Left lung (tissue), 10 donors: ENCODE results near the gene DDX39A. TPM values are rescaled to one million over a fixed set of nuclear protein-coding genes. Genes with fewer than 3 reads are reported as not detected.

Experiments used
- ATAC-seq: fragments of 200-7000 bp; cut with Tn5 transposase; one replicate; pipeline ENCODE4 v1.9.1; 2020; ENCODE audit warnings: moderate library complexity
- DNase-seq, 4 donors: peaks; one replicate each; pipeline ENCODE4 v3.0.0-alpha.2; 2013 to 2020
- H3K27ac ChIP-seq, 2 donors: fragments of 200-600 bp; sonication (generic) in 1 of 2; one replicate each; pipeline versions ENCODE4 v1.5.0 to v1.8.0; 2020 to 2021
- H3K27me3 ChIP-seq, 2 donors: fragments of 200-600 bp; sonication (generic) in 1 of 2; one replicate each; pipeline versions ENCODE4 v1.5.0 to v1.8.0; 2020 to 2021
- H3K36me3 ChIP-seq, 2 donors: fragments of 200-600 bp; sonication (generic) in 1 of 2; one replicate each; pipeline versions ENCODE4 v1.5.0 to v1.8.0; 2020 to 2021
- H3K4me1 ChIP-seq, 2 donors: fragments of 200-600 bp; one replicate each; pipeline ENCODE4 v1.8.0; 2021
- H3K4me3 ChIP-seq, 2 donors: fragments of 200-600 bp; sonication (generic) in 1 of 2; one replicate each; pipeline versions ENCODE4 v1.5.0 to v1.8.0; 2020 to 2021; ENCODE audit warnings: mild to moderate bottlenecking in 1 of 2
- H3K9me3 ChIP-seq, 2 donors: fragments of 200-600 bp; sonication (generic) in 1 of 2; one replicate each; pipeline versions ENCODE4 v1.5.0 to v1.8.0; 2020 to 2021
- intact Hi-C, 2 donors: fragments of 100-400 bp; cut with DNase I; formaldehyde crosslinking; loops; one replicate each; pipeline versions ENCODE4 v1.11.2 to v1.14.2; 2022
- polyA plus RNA-seq, 6 donors: library from polyadenylated mRNA; unstranded; fragments of 120-200 nt; gene quantifications; one replicate each; pipeline ENCODE4 v1.2.1, GENCODE V29; 2013; ENCODE audit not compliant: insufficient read length in 6 of 6
- total RNA-seq, 2 donors: library from RNA; stranded (reverse); fragmentation: NEBNext Ultra II Directional; extraction: Animal tissue kit (Norgen Biotek cat#: 25700); gene quantifications; one replicate each; pipeline ENCODE4 v1.2.1, GENCODE V29; 2021
- TF ChIP-seq, protein P1 (sequence below), 2 donors: fragments of 200-600 bp; sonication (generic) in 1 of 2; IDR thresholded peaks; one replicate each; pipeline versions ENCODE4 v1.5.0 to v1.8.0; 2021; ENCODE audit warnings: antibody characterized with exemption in 2 of 2
- donor health status: DM: no; HTN: yes; CAD: no.
- donor health status: DM: no; HTN: no; CAD: no.

DDX39A gene
- total and polyA plus RNA-seq, 8 donors, result 42.5 to 90.1 (median 49.9) TPM

DNA sequence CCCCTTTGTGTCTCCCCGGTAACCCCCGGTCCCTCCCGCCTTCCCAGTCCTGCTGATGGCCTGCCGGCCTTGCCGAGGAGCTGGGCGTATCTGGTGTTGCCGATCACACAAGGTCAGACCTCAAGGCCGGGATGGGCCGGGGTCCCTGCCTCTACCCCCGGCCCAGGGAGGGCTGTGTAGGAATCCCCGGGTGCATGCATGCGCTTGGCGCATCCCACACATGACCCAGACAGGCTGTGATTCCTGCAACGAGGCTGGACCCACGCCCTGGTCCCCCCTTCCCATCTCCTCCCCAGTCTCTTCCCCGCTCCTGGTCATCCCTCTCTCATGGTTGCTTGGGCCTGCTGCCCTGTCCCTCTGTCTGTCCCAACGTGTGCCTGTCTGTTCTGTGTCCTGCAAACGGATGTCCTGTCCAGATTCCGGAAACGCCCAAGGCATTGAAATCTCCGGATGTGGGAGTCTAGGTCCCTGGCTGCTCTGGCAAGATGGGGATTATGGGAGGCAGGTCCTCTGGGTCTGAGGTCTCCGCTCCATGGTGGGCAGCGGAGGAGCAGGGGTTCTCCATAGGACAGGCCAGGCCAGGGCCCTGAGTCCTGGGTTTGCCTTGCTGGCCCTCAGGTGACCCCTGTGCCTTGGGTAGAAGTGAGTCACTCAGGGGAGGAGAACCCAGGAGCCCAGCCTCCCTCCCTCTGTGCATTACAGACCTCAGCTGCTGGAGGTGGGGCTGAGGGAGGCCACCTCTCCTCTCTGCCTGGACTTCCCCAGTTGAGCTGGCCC is 15.6 kb upstream of the DDX39A start:
- intact Hi-C loops, result no loop called here
- peaks cover 0 to 6% of the 10 kb centered on the region in 2 donors for H3K36me3 ChIP-seq
- peak overlapping the region; percentile 86 to 93 for H3K4me3 ChIP-seq
- H3K9me3 ChIP-seq, result no peaks in the 10 kb centered on the region
- TF ChIP-seq, protein P1, sequence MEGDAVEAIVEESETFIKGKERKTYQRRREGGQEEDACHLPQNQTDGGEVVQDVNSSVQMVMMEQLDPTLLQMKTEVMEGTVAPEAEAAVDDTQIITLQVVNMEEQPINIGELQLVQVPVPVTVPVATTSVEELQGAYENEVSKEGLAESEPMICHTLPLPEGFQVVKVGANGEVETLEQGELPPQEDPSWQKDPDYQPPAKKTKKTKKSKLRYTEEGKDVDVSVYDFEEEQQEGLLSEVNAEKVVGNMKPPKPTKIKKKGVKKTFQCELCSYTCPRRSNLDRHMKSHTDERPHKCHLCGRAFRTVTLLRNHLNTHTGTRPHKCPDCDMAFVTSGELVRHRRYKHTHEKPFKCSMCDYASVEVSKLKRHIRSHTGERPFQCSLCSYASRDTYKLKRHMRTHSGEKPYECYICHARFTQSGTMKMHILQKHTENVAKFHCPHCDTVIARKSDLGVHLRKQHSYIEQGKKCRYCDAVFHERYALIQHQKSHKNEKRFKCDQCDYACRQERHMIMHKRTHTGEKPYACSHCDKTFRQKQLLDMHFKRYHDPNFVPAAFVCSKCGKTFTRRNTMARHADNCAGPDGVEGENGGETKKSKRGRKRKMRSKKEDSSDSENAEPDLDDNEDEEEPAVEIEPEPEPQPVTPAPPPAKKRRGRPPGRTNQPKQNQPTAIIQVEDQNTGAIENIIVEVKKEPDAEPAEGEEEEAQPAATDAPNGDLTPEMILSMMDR (IDR thresholded peaks at IDR 0.05), result no peak
- DNase-seq (peak in 2 of 4 donors; percentile 80 to 84), ATAC-seq (peak; percentile 80)
- H3K27ac ChIP-seq, result peak overlapping the region; percentile 79 to 85
- peaks cover 24 to 77% of the 10 kb centered on the region in 2 donors for H3K4me1 ChIP-seq
- H3K27me3 ChIP-seq, result no peaks in the 10 kb centered on the region

DNA sequence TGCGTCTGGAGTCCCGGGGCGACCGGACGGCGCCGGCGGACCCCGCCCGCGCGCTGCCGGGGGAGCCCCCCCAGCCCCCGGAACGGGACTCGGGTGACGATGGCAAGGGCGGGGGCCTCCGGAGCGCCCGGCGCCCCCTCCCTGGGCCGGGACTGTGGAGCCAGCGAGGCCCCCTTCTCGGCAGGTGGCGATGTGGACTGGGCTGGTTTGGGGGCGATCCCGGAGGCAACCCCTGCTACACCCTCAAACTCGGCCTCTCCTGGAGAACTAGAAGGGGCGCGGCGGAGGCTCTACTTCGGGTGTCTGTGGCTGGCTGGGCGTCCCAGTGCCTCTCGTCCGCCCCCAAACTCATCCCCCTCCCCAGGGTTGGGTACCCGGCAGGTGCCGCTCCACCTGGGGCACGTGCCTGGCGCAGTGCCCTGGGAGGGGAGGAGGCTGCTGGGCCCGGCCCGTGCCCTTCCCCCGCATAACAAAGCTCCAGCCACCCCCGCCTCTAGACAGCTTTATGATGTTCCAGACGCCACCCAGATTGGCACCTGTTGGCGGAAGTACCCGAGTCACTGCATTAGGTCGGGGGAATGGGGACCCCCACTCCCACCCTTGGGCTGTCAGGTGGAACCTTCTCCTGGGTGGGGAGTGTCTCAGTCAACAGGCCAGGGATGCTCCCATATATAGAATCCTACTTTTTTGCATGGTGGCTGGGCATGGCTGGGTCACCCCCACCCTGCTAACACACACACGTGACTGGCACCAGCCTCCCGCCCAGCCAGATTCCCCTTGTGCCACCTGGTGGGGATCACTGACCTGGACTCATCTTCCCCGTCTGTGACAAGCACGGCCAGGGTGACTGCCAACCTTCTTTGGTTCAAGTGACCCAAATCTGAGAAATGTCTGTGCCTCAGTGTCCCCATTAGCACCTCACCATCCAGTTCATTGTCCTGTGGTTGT is 14.7 kb upstream of the DDX39A start:
- ATAC-seq (peak; percentile 52), DNase-seq (peak in 1 of 4 donors; percentile 82)
- Histone ChIP-seq H3K4me3 (peak overlapping the region; percentile 86 to 93), H3K4me1 (peaks cover 14 to 68% of the 10 kb centered on the region in 2 donors), H3K36me3 (peaks cover 0 to 6% of the 10 kb centered on the region in 2 donors), H3K27ac (peak overlapping the region; percentile 79 to 85), H3K9me3 (no peaks in the 10 kb centered on the region), H3K27me3 (no peaks in the 10 kb centered on the region)
- intact Hi-C loops, result no loop called here
- TF ChIP-seq, protein P1 (IDR thresholded peaks at IDR 0.05), result no peak

DNA sequence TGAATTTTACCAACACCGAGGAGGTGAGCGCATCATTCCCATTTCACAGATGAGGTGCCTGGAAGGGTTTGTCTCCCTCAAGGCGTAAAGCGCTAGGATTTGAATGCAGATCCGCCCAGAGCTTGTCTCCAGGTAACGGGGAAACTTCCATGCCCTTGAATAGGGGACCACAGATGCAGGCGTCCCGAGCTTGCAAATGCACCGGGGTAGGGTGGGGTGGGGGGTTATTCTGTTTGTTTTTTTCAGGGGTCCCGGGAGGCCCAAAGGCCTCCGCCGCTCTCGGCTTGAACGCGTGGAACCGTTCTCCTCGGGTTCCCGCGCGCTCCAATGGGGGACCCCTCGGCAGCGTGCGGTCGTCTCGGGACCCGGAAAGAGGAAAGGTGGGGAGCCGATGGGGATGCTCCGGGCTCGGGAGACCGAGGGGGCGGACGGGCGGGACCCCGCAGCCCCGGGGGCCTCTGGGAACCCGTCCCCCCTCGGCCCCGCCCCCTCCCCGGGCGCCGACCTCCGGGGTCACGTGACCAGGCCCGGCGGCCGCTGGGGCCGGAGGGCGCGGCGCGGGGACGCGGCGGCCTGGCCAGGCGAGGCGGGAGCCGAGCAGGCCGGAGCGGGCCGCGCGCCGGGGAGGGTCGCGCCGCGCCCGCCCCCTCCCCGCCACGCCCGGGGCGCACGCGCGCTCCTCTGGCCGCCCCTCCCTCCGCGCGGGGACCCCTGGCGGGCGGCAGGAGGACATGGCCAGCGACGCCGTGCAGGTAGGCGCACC is 13.8 kb upstream of the DDX39A start, which contains the start of gene PKN1:
TSS of gene PKN1 (plus strand) at position 516 of the 763 bp plus-strand sequence. CDS start at position 732, 216 bp downstream.
- Histone ChIP-seq H3K9me3 (no peaks in the 10 kb centered on the region), H3K36me3 (peaks cover 0 to 6% of the 10 kb centered on the region in 2 donors), H3K4me3 (peak within 1 kb of the TSS; percentile 86 to 93), H3K27me3 (no peaks in the 10 kb centered on the region), H3K4me1 (peaks cover 9 to 61% of the 10 kb centered on the region in 2 donors), H3K27ac (peak within 1 kb of the TSS; percentile 79 to 85)
- peak; percentile 44 to 92 (median 64) for DNase-seq
- intact Hi-C loops, result no loop called here
- ATAC-seq, result peak; percentile 55
- TF ChIP-seq, protein P1 (IDR thresholded peaks at IDR 0.05), result no peak

DNA sequence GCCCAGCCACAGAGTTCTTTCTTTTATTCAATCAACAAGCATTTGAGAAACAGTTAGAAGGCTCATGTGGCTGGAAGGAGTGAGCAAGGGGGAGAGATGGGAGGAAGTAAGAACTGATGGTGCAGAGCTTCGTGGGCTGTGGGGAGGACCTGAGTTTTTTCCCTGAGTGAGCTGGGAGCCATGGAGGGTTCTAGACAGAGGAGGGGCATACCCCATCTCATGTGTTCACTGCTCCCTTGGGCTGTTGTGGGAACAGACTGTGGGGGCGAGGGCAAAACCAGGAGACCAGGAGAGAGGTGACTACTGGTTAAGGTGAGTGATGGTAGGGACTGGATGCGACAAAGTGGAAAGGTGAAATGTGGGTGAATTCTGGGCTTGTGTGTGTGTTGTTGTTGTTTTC is 11.6 kb upstream of the DDX39A start:
- no peak for ATAC-seq
- Histone ChIP-seq H3K4me3 (no peak overlapping the region), H3K9me3 (no peaks in the 10 kb centered on the region), H3K27ac (no peak overlapping the region), H3K36me3 (peaks cover 0 to 1% of the 10 kb centered on the region in 2 donors), H3K27me3 (no peaks in the 10 kb centered on the region), H3K4me1 (peaks cover 9 to 38% of the 10 kb centered on the region in 2 donors)
- intact Hi-C loops, result no loop called here
- TF ChIP-seq, protein P1 (IDR thresholded peaks at IDR 0.05), result no peak
- DNase-seq, result no peak
